ENCODE data around the gene ACSS2.

The ACSS2 gene

GRCh38 chr20:34948030-34948429 lies 71.6 kb downstream of the ACSS2 start:
- DNase-seq (ENCODE audit: low spot score in 2 of 2) = no peak
- no peak for ATAC-seq (replicated peaks; ENCODE audit: extremely low read depth, poor library complexity, severe bottlenecking)
- no peak overlapping the region for H3K4me3 Mint-ChIP-seq
- no peaks in the 10 kb centered on the region for H3K4me1 Mint-ChIP-seq
- H3K9me3 Mint-ChIP-seq = no peaks in the 10 kb centered on the region
- H3K36me3 Mint-ChIP-seq (ENCODE audit: insufficient read depth) = peaks cover 23% of the 10 kb centered on the region
- no peaks in the 10 kb centered on the region for H3K27me3 Mint-ChIP-seq
- no peak overlapping the region for H3K27ac Mint-ChIP-seq (ENCODE audit: low read depth)

GRCh38 chr20:34949120-34949519 lies 72.7 kb downstream of the ACSS2 start:
- Mint-ChIP-seq H3K9me3 (no peaks in the 10 kb centered on the region), H3K27ac (ENCODE audit: low read depth) (no peak overlapping the region), H3K4me1 (no peaks in the 10 kb centered on the region), H3K27me3 (no peaks in the 10 kb centered on the region), H3K36me3 (ENCODE audit: insufficient read depth) (peaks cover 20% of the 10 kb centered on the region), H3K4me3 (no peak overlapping the region)
- DNase-seq (ENCODE audit: low spot score in 2 of 2) = no peak
- ATAC-seq (replicated peaks; ENCODE audit: extremely low read depth, poor library complexity, severe bottlenecking) = no peak

GRCh38 chr20:34951252-34951651 lies 74.8 kb downstream of the ACSS2 start:
- no peaks in the 10 kb centered on the region for H3K27me3 Mint-ChIP-seq
- ATAC-seq (replicated peaks; ENCODE audit: extremely low read depth, poor library complexity, severe bottlenecking) (no peak), DNase-seq (ENCODE audit: low spot score in 2 of 2) (no peak)
- no peaks in the 10 kb centered on the region for H3K9me3 Mint-ChIP-seq
- peaks cover 18% of the 10 kb centered on the region for H3K4me1 Mint-ChIP-seq
- no peak overlapping the region for H3K27ac Mint-ChIP-seq (ENCODE audit: low read depth)
- no peak overlapping the region for H3K4me3 Mint-ChIP-seq
- peaks cover 17% of the 10 kb centered on the region for H3K36me3 Mint-ChIP-seq (ENCODE audit: insufficient read depth)

GRCh38 chr20:34951652-34952051 lies 75.2 kb downstream of the ACSS2 start:
- H3K27me3 Mint-ChIP-seq = no peaks in the 10 kb centered on the region
- no peak for DNase-seq (ENCODE audit: low spot score in 2 of 2)
- H3K4me1 Mint-ChIP-seq = peaks cover 18% of the 10 kb centered on the region
- H3K4me3 Mint-ChIP-seq = no peak overlapping the region
- ATAC-seq (replicated peaks; ENCODE audit: extremely low read depth, poor library complexity, severe bottlenecking) = no peak
- peaks cover 17% of the 10 kb centered on the region for H3K36me3 Mint-ChIP-seq (ENCODE audit: insufficient read depth)
- H3K27ac Mint-ChIP-seq (ENCODE audit: low read depth) = no peak overlapping the region
- no peaks in the 10 kb centered on the region for H3K9me3 Mint-ChIP-seq

GRCh38 chr20:34952671-34953070 lies 76.3 kb downstream of the ACSS2 start:
- Mint-ChIP-seq H3K27me3 (no peaks in the 10 kb centered on the region), H3K36me3 (ENCODE audit: insufficient read depth) (peaks cover 19% of the 10 kb centered on the region), H3K27ac (ENCODE audit: low read depth) (no peak overlapping the region), H3K4me1 (peaks cover 18% of the 10 kb centered on the region), H3K9me3 (no peaks in the 10 kb centered on the region), H3K4me3 (no peak overlapping the region)
- DNase-seq (ENCODE audit: low spot score in 2 of 2) (no peak), ATAC-seq (replicated peaks; ENCODE audit: extremely low read depth, poor library complexity, severe bottlenecking) (no peak)

- DNase-seq (ENCODE audit: low spot score in 2 of 2) (no peak), ATAC-seq (replicated peaks; ENCODE audit: extremely low read depth, poor library complexity, severe bottlenecking) (no peak)
- Mint-ChIP-seq H3K9me3 (no peaks in the 10 kb centered on the region), H3K4me1 (peaks cover 18% of the 10 kb centered on the region), H3K4me3 (no peak overlapping the region), H3K27me3 (no peaks in the 10 kb centered on the region), H3K36me3 (ENCODE audit: insufficient read depth) (peaks cover 19% of the 10 kb centered on the region), H3K27ac (ENCODE audit: low read depth) (peak overlapping the region; percentile 74)
Observed at GRCh38 chr20:34953960-34954359, 77.5 kb downstream of the ACSS2 start.

- Mint-ChIP-seq H3K27ac (ENCODE audit: low read depth) (peak overlapping the region; percentile 93), H3K4me1 (peaks cover 18% of the 10 kb centered on the region), H3K9me3 (no peaks in the 10 kb centered on the region), H3K36me3 (ENCODE audit: insufficient read depth) (peaks cover 15% of the 10 kb centered on the region), H3K4me3 (peak overlapping the region; percentile 95), H3K27me3 (no peaks in the 10 kb centered on the region)
- ATAC-seq (replicated peaks; ENCODE audit: extremely low read depth, poor library complexity, severe bottlenecking) (no peak), DNase-seq (ENCODE audit: low spot score in 2 of 2) (no peak)
Observed at GRCh38 chr20:34954904-34955230, 78.5 kb downstream of the ACSS2 start.

- peak; percentile 93 for ATAC-seq (replicated peaks; ENCODE audit: extremely low read depth, poor library complexity, severe bottlenecking)
- peaks cover 9% of the 10 kb centered on the region for H3K36me3 Mint-ChIP-seq (ENCODE audit: insufficient read depth)
- no peaks in the 10 kb centered on the region for H3K27me3 Mint-ChIP-seq
- peaks cover 18% of the 10 kb centered on the region for H3K4me1 Mint-ChIP-seq
- H3K9me3 Mint-ChIP-seq = no peaks in the 10 kb centered on the region
- peak; percentile 93 to 98 for DNase-seq (ENCODE audit: low spot score in 2 of 2)
- peak within 1 kb of the TSS; percentile 93 for H3K27ac Mint-ChIP-seq (ENCODE audit: low read depth)
- H3K4me3 Mint-ChIP-seq = peak within 1 kb of the TSS; percentile 95
Observed at GRCh38 chr20:34955231-34956040, 79.0 kb downstream of the ACSS2 start, which contains the start of the genes GSS and MYH7B. TSS of gene GSS (minus strand) at chr20:34955806. CDS start at chr20:34951852, 3,954 bp downstream. TSS of gene MYH7B (plus strand) at chr20:34955868. CDS start at chr20:34978006, 22,138 bp downstream.

GRCh38 chr20:34956041-34956458 lies 79.6 kb downstream of the ACSS2 start:
- H3K4me3 Mint-ChIP-seq = peak overlapping the region; percentile 95
- DNase-seq (ENCODE audit: low spot score in 2 of 2) (no peak), ATAC-seq (replicated peaks; ENCODE audit: extremely low read depth, poor library complexity, severe bottlenecking) (no peak)
- peak overlapping the region; percentile 93 for H3K27ac Mint-ChIP-seq (ENCODE audit: low read depth)
- no peaks in the 10 kb centered on the region for H3K27me3 Mint-ChIP-seq
- no peaks in the 10 kb centered on the region for H3K9me3 Mint-ChIP-seq
- peaks cover 18% of the 10 kb centered on the region for H3K4me1 Mint-ChIP-seq
- peaks cover 8% of the 10 kb centered on the region for H3K36me3 Mint-ChIP-seq (ENCODE audit: insufficient read depth)

- DNase-seq (ENCODE audit: low spot score in 2 of 2) (no peak), ATAC-seq (replicated peaks; ENCODE audit: extremely low read depth, poor library complexity, severe bottlenecking) (no peak)
- Mint-ChIP-seq H3K4me1 (peaks cover 18% of the 10 kb centered on the region), H3K4me3 (no peak overlapping the region), H3K36me3 (ENCODE audit: insufficient read depth) (peaks cover 8% of the 10 kb centered on the region), H3K9me3 (no peaks in the 10 kb centered on the region), H3K27ac (ENCODE audit: low read depth) (no peak overlapping the region), H3K27me3 (no peaks in the 10 kb centered on the region)
Observed at GRCh38 chr20:34956751-34957472, 80.5 kb downstream of the ACSS2 start.

- Mint-ChIP-seq H3K27ac (ENCODE audit: low read depth) (no peak overlapping the region), H3K27me3 (no peaks in the 10 kb centered on the region), H3K9me3 (no peaks in the 10 kb centered on the region), H3K4me3 (no peak overlapping the region), H3K36me3 (ENCODE audit: insufficient read depth) (no peaks in the 10 kb centered on the region), H3K4me1 (no peaks in the 10 kb centered on the region)
- ATAC-seq (replicated peaks; ENCODE audit: extremely low read depth, poor library complexity, severe bottlenecking) (no peak), DNase-seq (ENCODE audit: low spot score in 2 of 2) (no peak)
Observed at GRCh38 chr20:34964486-34964885, 88.1 kb downstream of the ACSS2 start.

- Mint-ChIP-seq H3K4me3 (no peak overlapping the region), H3K27me3 (no peaks in the 10 kb centered on the region), H3K9me3 (no peaks in the 10 kb centered on the region), H3K27ac (ENCODE audit: low read depth) (no peak overlapping the region), H3K4me1 (no peaks in the 10 kb centered on the region), H3K36me3 (ENCODE audit: insufficient read depth) (no peaks in the 10 kb centered on the region)
- DNase-seq (ENCODE audit: low spot score in 2 of 2) = no peak
- no peak for ATAC-seq (replicated peaks; ENCODE audit: extremely low read depth, poor library complexity, severe bottlenecking)
Observed at GRCh38 chr20:34965051-34965450, 88.6 kb downstream of the ACSS2 start.

GRCh38 chr20:34967421-34967820 lies 91.0 kb downstream of the ACSS2 start:
- Mint-ChIP-seq H3K27me3 (no peaks in the 10 kb centered on the region), H3K4me1 (no peaks in the 10 kb centered on the region), H3K4me3 (no peak overlapping the region), H3K9me3 (no peaks in the 10 kb centered on the region), H3K27ac (ENCODE audit: low read depth) (no peak overlapping the region), H3K36me3 (ENCODE audit: insufficient read depth) (no peaks in the 10 kb centered on the region)
- DNase-seq (ENCODE audit: low spot score in 2 of 2) (no peak), ATAC-seq (replicated peaks; ENCODE audit: extremely low read depth, poor library complexity, severe bottlenecking) (no peak)
